ENCODE measurements around the gene LDLRAD4.

LDLRAD4 gene

DNA sequence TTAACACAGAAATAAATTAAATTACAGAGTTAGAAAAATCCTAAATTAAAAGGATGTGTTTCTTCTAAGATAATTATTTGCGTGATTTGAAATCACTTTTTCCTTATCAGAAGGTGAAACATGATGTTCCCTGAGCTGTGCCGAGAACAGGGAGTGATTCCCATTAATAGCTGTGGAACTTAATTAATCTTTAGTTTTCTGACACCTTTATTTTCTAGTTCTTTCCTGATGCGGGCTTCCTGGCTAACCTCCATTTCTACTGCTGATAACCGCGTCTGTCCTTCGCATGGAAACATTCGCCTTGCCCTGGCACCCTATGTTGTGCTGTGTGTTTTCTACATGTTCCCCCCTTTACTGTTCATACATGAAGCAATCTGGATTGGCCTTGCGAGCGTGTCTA is 334.9 kb downstream of the LDLRAD4 start:
- no peak for DNase-seq (ENCODE audit: low read depth)

DNA sequence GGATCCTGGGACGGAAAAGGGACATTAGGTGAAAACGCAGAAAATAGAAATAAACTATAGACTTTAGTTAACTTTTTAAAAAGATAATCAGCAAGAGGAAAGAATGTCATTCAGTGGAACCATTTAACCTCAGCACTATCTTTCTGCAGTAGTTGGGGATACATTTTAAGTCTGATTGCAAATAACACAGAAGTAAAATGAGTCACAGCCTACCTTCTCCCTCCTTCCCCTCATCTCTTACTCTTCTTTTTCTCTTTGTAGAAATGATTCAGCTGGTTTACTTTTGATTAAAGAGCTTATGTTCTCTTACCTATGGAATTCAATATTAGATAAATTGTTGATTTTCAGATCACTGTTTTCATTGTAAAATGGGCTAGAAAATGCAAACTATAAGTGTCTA is 336.6 kb downstream of the LDLRAD4 start:
- DNase-seq (ENCODE audit: low read depth) = no peak

DNA sequence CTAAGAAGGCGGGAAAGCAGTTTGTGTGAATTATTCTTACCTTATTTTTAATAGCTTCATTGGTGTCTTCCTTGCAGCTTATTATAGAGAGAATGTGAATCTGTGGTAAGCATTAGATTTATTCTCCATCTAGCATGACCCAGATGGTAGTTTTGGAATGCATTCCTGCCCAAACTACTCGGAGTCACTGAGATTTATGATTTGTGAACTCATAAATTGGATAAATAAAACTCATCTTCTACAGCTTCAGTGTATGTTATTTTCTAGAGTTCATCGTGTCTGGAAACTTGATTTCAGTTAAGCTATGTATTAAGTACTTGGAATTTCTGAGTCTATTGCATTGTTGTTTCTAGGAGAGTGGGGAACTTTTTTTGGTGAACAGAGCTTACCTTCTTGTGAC is 337.3 kb downstream of the LDLRAD4 start:
- no peak for DNase-seq (ENCODE audit: low read depth)

DNA sequence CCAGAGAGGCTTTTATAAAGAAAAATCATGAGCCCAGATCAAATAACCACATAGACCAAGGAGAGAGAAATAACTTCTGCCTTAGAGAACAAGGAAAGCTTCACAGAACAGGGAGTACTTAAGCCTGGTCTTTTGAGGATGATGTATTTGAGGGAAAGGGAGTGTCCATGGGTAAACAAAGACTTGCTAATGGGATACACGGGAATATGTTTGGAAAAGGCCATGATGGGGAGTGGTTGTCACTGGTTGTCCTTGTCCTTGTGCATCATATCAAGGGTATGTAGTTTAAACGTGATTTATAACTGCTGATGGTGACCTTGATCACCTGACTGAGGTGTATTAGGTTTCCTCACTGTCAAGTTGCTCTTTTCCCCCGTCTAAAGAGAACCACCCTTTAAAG is 337.9 kb downstream of the LDLRAD4 start:
- no peak for DNase-seq (ENCODE audit: low read depth)

DNA sequence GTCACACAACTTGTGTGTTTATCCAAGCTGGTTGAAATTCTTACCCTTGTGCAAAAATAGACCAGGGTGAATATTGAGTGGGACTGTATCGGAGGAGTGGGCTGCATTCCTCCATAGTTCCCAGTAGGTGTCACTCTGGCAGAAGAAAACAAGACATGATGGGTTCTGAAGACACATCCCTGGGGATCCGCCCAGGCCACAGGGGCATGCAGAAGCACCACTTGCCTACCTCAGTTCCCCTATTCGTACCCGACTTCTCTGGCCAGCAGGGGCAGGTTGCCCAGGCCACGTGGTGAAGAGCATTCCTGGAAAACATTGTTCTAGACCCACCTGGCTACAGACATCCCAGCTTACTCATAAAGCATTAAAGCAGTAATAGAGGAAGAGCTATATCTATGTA is 339.6 kb downstream of the LDLRAD4 start:
- DNase-seq (ENCODE audit: low read depth) = no peak

DNA sequence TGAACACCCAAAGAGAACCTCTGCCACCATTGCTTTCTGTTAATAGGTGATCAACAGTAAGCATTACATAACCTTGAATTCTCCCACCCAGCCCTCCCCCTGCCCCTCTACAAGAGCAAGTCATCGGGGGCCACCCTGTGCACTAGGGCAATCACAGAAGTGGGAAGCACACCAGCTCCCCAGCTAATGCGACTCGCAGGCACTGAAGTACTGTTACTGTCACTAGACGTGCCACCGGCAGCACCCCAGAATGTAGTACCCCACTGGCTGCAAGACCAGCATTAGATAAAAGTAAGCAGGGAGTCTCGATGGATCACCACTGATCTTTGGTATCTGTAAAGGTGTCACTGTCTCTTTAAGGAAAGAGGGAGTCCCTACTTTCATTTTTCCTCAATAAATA is 340.2 kb downstream of the LDLRAD4 start:
- no peak for DNase-seq (ENCODE audit: low read depth)

DNA sequence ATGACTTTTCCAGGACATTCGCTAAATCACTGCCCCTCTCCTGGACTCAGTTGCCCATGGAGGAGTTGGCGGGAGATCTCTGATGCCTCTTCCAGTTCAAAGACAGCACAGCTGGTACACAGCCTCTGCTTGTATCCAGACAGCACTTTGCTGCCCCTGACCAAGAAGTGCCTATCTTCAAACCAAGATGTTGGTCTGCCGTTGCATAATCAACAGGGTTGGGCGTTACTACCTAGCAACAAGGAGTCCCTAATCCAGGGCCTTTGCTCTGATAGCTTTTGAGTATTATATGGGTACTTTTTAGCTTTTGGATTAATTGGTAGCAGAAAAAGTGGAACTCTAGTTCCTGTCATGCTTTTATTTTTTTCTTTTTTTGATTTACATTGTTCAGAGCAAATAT is 341.2 kb downstream of the LDLRAD4 start:
- DNase-seq (ENCODE audit: low read depth) = no peak

DNA sequence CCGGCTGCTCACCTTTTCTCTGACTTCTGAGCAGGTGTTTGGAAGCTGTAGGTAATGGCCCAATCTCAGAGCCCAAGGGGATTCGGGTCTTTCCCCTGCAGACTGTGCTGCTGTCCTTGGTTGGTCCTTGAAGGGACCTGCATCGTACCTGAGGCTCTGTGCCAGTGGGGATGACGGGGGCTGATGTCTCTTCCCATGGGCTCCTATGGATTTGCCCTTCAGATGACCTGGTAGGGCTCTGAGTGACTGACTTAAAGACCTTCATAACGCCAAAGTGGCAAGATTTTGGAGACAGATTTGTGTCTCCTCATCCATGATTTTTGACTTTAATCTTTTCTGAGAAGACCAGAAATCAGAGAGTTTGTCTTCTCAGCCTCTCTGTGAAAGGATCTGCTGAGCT is 341.7 kb downstream of the LDLRAD4 start:
- no peak for DNase-seq (ENCODE audit: low read depth)

DNA sequence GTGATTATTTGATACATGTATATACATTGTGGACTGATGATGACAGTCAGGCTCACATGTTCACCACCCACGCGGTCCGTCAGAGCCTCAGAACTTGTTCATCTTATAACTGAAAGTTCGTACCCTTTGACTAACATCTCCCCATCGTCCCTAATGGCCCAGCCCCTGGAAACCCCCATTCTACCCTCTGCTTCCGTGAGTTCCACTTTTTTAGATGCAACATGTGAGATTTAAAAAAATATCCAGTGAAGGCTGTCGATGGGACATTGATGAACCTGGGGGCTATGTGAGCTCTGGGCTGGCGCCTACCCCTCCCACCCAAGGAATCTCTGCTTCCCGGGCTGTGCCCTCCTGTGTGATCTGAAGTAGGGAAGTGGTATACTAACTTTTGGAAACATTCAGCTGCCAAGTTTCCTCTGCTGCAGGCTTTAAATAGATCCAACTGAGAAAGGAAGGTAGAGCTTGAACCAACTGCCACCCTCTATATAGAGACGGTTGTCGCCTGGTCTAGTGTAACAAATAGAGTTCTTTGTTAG is 344.0 kb downstream of the LDLRAD4 start:
- peak; percentile 79 for DNase-seq (ENCODE audit: low read depth)

DNA sequence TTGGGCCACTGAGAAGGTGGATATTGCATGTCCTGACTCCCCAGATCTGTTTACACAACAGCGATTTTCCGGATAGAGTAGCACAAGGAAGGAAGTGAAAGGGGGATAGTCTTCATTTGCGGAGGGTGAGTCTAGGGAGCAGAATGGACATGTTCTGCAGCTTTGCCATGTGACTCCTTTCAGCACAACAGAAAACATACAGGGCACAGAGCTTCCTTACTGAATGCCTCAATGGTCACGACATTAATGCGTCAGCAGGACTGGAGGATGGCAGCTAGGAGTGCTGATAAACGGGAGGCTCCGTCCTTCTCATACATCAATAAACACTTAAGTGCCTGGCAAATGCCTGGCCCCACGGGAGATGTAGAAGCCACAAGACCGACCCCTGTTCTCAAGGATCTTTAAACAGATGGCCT is 344.8 kb downstream of the LDLRAD4 start:
- DNase-seq (ENCODE audit: low read depth) = no peak

DNA sequence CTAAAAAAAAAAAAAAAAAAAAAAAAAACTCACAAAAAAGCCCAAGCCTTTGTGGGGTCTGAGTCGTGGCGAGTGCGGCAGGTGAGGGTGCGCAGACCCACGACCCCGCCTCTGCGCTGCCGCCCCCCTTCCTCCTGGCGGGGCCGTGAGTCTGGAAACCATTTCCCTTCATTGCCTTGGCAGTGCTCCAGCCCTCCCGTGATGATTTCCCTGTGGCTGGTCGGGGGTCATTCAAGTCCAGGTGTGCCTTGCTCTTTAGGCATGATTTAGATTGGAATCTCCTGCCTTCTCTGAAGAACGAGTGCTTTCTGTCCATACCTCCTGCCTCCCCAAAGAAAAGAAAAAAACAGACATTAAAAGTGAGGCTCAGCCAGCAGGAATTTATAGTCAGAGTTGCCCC is 346.0 kb downstream of the LDLRAD4 start:
- no peak for DNase-seq (ENCODE audit: low read depth)

DNA sequence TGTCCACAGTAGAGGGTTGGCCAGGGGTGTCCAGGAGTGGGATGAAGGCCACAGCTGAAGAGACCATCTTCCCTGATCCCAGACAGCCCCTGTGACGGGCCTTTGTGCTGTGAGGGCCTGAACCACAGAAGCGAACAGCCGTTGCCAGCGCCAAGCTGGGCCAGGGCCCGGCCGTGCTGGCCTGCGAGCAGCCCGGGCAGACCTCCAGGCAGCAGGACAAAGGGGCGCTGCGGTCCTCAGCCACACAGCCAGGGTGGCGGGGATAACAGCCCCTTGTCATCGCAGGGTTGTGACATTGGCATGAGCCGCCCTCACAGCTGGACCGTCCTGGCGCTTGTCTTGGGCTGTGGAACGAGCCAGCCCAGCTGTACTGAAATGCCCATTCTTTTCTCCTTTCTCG is 346.7 kb downstream of the LDLRAD4 start:
- no peak for DNase-seq (ENCODE audit: low read depth)

DNA sequence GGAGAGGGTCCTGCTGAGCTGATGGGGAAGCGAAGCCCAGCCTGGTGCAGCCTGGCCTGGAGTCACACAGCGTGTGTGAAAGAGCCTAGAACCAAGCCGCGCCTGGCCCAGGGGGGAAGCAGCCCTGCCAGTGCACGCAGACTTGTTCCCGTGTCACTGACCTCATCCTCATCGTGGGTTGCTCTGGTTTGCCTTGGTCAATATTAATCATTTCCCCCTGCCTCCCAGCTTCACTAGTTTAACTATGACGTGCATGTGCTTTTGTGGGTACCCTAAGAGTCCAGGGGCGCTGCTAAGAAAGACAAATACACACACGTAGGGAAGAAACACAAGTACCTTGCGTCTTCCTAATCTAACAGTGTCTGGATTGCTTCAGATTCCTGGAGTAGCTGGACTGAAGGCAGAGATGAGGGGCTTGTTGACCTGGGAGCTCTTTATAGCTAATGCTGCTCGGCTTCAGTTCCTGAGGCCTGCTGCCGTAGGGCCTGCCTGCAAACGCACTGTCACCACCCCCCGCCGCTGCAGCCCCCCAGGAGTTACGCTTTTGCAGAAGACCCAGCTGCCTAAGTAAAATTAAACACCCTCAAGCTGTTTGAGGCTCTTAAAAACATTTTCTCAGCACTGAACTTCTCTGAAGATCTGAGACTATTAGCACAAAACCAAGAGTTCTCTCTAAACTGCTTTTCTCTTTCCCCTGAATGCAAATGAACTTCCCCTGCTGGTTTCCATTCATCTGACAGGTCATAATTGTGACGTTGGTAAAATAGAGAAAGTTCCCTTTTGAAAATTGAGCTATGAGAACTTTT is 348.6 kb downstream of the LDLRAD4 start:
- no peak for DNase-seq (ENCODE audit: low read depth)

DNA sequence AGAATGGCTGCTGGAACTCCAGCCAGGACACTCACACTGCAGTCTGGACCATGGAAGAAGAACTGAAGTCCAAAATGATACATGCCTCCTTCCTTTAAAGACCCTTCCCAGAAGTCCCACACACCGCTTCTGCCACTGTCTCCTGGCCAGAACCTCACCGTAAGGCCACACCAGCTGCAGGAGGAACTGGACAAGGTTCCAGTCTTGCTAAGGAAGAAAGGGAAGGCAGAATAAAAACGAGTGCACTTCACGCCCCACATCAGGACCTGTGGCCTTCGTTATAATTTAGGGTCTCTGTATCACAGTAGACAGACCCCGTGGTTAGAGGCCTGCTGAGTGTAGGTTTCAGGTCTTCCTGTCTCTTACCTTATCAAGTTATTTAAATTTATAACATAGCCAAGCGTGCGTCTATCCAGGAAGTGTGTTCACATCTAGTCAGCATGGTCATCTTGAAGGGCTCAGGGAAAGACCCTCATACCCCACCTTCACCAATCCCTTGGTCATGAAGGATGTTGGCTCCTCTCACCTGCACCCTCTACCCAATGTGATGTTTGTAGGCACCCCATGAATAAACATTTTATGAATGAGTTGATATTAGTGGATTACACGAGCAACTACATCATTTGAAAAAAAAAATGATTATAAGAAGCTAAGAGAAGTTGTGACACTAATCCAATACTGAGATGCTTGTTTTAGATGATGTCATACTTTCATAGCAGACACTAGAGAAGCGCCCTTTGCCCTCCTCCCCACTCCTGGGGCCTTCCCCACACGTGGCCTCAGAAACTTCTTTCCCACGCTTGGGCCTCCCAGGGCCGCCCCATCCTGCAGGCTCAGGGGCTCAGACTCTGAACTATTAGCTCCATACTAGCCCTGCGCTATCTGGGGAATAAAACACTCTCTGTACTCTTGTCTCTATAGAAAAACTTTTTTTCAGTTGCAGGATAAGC is 350.2 kb downstream of the LDLRAD4 start:
- no peak for DNase-seq (ENCODE audit: low read depth)

DNA sequence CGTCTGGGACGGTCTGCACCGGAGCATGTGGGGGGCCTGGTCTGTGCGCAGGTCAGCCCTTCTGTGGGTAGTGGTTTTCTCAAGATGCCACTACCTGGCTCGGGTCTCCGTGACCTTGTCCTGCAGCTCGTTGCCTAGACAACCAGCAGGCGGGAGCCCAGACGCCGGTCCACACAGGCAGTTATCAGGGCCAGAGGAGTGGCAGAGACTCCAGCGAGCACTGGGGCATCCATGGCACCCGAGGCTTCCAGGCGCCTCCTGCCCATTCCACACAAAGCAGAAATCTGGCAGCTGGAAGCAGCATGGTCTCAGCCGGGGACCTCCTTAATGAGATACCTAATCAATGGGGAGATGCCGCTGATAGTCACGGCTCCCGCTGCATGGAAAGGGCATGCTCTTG is 351.7 kb downstream of the LDLRAD4 start:
- no peak for DNase-seq (ENCODE audit: low read depth)

DNA sequence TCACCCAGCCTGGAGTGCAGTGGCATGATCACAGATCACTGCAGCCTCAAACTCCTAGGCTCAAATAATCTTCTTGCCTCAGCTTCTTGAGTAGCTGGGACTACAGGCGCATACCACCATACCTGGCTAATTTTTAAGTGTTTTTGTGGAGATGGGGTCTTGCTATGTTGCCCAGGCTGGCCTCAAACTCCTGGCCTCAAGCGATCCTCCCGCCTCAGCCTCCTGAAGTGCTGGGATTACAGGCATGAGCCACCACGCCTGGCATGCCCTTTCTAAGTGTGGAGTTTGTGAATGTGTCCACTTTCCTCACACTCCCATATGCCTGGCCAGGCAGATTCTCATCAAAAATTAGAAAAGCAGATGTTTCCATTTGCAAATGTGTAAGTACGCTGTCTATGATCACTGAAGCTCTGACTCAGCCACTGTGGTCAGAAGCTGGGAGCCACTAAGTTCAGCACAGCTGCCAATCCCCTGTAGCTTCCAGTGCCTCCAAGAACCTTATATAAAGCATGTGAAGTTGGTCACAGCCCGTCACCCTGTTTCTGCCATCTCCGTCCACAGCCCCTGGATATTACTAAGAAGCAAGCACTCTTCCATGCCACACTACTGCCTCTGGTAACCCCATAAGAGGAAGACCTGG is 352.4 kb downstream of the LDLRAD4 start:
- DNase-seq (ENCODE audit: low read depth) = no peak

DNA sequence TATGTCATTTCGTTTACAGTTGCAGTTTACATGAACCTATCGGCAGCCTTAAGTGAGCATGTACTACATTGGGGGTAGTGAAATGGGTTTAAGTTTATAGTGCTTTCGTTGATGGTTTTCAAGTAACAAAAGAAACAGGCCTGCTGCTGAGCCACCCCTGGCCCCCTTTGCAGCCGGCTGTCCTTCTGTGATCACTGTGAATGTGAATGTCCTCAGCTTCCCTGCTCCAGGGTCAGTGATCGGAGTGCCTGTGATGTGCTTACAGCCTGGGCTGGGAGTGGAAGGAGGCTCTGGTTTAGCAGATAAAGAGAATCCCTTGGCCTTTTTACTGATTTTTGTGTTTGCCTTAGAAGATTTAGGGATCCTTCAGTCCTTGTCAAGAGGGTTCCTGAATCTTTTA is 353.6 kb downstream of the LDLRAD4 start:
- no peak for DNase-seq (ENCODE audit: low read depth)

DNA sequence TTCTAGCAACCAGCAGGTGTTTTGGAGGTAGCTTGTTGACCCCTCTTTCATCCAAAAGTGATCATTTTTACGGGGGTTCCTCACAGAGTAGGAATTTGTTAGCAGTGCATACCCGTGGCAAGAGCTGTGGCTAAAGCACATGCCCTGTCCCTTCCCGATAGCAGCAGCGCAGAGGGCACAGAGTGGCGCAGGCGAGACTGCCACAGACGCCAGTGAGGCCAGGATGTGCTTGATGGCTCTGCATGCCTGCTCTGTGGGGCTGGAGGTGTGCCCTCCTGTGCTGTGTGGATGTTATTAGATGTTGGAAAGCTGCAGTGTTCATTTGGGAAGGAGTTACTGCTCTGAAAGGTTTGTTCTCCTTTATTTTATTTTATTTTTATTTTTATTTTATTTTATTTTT is 354.2 kb downstream of the LDLRAD4 start:
- DNase-seq (ENCODE audit: low read depth) = no peak

DNA sequence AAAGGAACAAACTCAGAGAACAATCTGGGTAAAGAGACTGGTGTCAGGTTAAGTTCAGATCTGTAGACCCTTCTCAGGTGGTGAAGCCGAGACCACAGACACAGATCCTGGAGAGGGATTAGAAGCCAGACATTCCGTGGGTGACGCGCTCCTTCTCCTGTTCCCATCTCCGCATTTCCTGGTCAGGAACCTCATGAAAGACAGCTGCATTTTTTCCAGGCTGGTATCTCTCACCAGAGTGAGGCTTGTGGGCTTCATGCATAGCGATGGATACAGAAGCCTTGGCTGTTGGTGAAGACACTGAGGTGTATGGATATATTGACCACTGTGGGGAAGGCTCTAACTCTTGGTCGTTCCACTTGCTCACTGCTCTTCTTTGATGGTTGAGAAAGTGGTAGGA is 355.2 kb downstream of the LDLRAD4 start:
- no peak for DNase-seq (ENCODE audit: low read depth)

DNA sequence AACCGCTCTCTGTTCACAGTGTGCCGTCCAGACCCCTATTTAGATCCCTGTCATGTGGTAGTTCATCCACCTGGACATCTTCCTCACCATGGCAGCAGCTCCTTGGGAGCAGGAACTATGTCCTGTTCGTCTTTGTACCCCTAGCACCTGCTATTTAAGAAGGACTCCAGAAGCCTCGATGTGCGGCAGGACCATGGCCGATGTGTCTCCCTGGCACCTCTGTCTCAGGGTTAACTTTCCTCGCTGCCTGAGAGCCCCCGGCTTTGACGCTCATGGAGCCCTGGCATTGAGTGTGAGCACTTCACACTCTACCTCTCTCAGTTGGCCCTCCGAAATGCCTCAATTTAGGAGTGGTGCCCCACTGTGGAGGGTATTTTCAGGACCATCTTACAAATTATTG is 355.8 kb downstream of the LDLRAD4 start:
- DNase-seq (ENCODE audit: low read depth) = no peak

DNA sequence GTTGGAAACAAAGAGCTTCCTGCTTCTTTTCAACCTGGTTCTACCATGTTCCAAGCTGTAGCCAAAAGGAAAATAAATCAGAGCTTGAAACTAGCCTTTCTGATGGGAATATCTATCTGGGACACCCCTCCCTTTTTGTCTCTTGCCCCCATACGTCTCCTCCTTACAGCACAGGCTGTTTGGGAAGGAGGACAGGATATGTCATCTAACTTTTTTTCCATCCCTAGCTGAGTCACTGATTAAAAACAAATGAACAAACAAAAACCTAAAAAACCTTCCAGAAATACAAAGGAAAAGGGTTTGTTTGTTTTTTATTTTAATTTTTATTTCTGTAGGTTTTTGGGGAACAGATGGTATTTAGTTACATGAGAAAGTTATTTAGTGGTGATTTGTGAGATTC is 356.2 kb downstream of the LDLRAD4 start:
- DNase-seq (ENCODE audit: low read depth) = no peak

DNA sequence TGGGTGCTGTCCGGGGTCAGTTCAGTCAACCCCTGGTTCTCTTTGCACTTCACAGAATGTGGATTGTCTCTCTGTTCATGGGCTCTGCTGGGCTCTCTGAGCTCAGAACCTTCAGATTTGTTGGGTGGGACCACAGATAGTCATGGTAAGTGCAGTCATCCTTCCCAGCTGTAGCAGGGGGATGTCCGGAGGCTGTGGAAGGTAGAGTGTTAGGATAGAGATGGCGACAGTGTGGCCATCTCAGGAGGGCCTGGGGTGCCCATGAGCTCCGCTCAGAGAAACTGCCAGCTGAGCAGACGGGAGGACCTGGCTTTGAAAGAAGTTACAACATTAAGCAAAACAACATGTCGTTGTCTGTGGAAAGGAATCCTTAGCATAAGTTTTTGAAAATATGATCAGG is 358.0 kb downstream of the LDLRAD4 start:
- DNase-seq (ENCODE audit: low read depth) = no peak
